GM12801 (cell line): ENCODE measurements around the gene RNU1-1.
"Not testable (repeated sequence)": the region's sequence is repeated elsewhere in the genome, so short reads cannot be mapped to it uniquely, and the experiment has no call there.

Source experiments
- CTCF ChIP-seq: IDR thresholded peaks from one replicate; pipeline ENCODE4 v1.5.1; 2011; ENCODE audit warnings: control low read depth; ENCODE audit not compliant: insufficient read length; ENCODE audit errors: extremely low read depth

The RNU1-1 gene

GRCh38 chr1:16514107-16515055, at the start of gene RNU1-1:
RNU1-1 (minus strand) TSS chr1:16514285.
- not testable (repeated sequence) for TF ChIP-seq CTCF

GRCh38 chr1:16521288-16521583, 7.2 kb upstream of the RNU1-1 start:
- no peak for TF ChIP-seq CTCF

DNA sequence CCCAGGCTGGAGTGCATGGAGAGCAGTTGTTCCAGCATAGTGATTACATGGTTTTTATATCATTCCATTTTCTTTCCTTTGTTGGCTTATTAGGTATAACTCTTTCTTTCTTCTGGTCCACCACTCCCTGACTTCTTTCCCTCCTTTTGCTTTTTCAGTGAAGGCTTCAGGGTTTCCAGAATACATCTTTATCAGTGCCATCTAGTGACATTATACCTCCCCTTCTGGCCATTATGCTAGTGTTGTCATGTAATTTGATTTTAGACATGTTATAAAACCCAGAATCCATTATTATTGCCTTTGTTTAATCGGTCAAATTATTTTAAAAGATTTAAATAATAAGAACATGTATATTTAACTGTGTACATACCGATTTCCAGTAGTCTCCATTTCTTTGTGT, 10.6 kb downstream of the RNU1-1 start:
- no peak for TF ChIP-seq CTCF

DNA sequence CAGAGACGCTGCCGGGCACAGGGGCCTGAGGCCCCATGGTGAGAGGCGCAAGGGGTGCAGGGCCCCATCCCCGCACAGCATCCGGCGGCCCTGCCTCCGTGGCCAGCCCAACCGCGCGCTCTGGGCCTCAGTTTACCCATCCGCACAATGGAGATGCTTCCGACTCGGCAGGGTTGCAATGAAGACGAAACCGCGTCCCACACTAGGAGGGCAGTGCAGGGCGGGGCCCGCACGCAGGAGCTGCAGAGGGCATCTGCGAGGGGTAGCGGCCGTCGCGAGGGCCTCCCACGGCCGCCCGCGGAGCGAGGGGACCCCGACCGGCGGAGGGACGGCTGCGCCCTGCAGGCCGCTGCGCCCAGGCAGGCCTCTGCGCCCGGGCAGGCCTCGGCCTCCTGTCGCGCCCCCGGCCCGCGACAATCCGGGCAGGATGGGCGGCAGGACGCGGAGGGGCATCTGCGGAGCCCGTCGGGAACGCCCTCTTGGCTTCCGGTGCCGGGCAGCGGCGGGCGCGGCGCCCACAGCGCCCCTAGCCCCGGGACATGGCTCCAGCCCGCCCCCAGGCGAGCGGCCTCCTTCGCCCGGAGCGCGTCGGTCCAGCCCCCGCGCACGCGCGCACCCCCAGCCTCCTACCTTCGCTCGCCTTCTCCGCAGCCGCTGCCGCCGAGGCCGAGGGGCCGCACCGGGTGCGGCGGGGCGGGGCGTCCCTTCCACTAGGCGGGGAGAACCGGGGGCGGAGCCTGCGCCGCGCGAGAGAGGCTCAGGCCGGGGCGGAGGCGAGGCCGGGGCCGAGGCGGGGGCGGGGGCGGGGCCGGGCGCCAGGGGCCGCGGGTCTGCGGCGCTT, 15.3 kb downstream of the RNU1-1 start:
- TF ChIP-seq CTCF, result no peak

GRCh38 chr1:16491056-16491675, 22.9 kb downstream of the RNU1-1 start:
- no peak for TF ChIP-seq CTCF

GRCh38 chr1:16484931-16485330, 29.2 kb downstream of the RNU1-1 start:
- no peak for TF ChIP-seq CTCF

- TF ChIP-seq CTCF, result no peak
These were observed 29.6 kb downstream of the RNU1-1 start for GRCh38 chr1:16484501-16484835.
